A549 treated with AZD2906 at 1 μM for 4 hours (cell line): ENCODE data around the gene ADAMTSL2. TPM values are rescaled to one million over a fixed set of nuclear protein-coding genes. Genes with fewer than 3 reads are reported as not detected.

Experiments
- total RNA-seq: library from RNA; stranded (reverse); fragments of 200-300 nt; extraction: Qiagen RNA extraction; gene quantifications from 5 replicates; pipeline ENCODE4 v1.2.3, GENCODE V29; 2022

The ADAMTSL2 gene
- not detected in 5 replicates for total RNA-seq

DNA sequence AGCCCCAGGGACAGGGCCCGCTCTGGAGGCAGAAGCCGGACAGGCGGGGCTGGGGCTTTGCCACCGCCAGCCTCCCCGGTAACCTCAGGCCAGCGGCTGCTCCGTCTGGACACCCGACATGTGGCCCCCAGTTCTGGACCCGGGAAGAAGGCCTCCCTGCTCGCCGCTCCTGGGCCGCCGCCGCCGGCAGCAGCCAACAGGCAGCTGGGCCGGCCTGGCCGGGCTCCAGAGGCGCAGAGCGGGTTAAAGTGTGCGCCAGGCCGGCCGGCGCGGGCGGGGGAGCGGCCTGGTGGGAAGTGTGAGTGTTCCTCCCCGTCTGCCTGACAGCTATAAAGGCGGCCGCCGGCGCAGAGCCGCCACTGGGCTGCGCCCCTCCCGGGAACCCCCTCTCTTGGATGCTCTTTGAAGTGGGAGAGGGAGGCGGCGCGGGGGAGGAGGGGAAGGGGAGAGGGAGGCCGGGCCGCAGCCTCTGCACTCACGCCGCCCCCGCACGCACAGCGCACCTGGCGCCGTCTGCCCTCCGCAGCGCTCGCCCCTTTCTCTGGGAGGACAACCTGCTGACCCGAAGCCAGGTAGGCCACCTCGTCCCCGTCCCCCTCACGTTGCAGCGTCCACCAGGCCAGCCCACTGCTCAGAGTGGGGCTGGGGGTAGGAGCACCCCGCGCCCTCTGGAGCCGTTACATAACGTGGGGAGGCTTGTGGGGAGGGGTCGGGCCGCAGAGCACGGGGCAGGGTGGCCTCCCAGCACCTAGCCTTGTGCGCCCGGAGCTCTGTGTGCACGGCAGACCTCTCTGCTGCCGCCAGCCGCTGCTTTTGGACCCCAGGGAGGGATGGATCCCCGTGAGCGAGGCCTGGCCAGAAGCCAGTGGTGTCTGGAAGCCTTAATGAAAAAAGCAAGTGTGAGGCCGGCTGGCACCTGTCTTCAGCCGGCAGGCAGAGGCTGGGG lies at the start of gene ADAMTSL2:
Gene ADAMTSL2 (plus strand): TSS at position 359 of the 946 bp plus-strand sequence. CDS start 2,009 bp downstream, outside the sequence.

DNA sequence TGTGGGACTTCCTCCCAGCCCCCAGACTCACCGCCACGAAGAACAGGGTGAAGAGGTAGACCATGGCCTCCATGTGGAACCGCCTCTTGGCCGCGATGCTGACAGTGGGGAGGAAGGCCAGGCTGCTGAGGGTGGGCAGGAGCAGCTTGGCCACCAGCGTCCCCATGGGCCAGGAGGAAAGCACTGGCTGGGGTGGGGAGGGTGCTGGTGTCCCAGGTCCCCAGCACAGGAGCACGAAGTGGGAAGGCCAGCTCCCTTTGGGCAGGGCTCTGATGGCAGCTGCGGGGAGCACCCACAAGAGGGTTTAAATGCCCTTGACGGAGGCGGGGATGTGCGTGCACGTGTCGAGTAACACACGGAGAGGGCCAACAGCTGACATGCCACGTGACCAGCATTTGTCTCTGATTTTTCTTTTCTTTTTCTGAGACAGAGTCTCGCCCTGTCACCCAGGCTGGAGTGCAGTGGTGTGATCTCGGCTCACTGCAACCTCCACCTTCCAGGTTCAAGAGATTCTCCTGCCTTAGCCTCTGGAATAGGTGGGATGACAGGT lies 9.8 kb upstream of the ADAMTSL2 start, which contains the start of gene MYMK:
Gene MYMK (minus strand): TSS at position 281 of the 550 bp plus-strand sequence. CDS start 115 bp downstream, at position 166.

DNA sequence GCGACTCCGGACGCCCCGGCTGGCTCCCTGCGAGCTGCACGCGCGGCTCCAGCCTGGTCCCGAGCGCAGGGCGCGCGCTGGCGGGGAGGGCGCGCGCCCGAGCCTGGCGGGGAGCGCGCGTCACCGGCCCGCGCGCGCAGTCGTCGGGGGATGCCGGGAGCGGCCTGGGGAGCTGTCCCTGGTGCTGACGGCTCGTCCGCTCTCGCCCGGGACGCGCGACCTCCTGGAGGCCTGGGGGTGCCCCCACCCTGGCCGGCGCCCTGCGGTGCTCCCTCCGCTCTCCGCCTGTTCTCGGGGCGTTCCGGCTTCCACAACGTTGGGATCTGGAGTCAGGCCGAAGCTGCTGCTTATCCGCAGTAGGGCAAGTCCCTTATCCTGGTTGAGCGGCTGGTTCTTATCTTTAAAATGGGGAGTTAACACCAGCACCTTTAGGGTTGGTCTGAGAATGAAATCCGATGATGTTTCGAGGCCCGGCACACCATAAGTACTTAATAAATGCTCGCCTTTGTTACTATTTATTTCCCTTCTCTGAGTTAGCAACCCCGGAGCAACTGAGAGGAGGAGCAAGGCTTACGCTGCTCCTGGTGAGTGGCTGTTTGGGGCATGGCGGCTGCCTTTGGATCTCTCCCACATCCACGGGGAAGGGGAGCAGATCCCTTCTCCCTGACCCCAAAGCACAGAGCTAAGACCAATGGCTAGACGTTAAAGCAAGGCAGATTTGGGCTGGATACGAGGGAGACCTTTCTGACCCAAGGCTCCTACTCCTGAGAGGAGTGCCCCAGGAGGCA lies 75.0 kb downstream of the ADAMTSL2 start, which contains the start of gene FAM163B:
Gene FAM163B (minus strand): TSS at position 79 of the 788 bp plus-strand sequence. CDS start 29,166 bp downstream, outside the sequence.

Other genes starting within 250 kb of the ADAMTSL2 start
- gene SURF6, start 198.5 kb upstream of the ADAMTSL2 start, total RNA-seq = 22.3 to 28.8 TPM (median 25.0 TPM) in 5 replicates
- 23.5 to 32.2 TPM (median 30.0 TPM) in 5 replicates for gene MED22, start 186.6 kb upstream of the ADAMTSL2 start, total RNA-seq
- 3,317 to 3,500 TPM (median 3,431 TPM) in 5 replicates for gene RPL7A, start 186.5 kb upstream of the ADAMTSL2 start, total RNA-seq
- gene SURF1, start 178.2 kb upstream of the ADAMTSL2 start, total RNA-seq = 36.2 to 49.2 TPM (median 42.8 TPM) in 5 replicates
- gene SURF2, start 178.2 kb upstream of the ADAMTSL2 start, total RNA-seq = 37.8 to 53.4 TPM (median 45.4 TPM) in 5 replicates
- 187 to 197 TPM (median 194 TPM) in 5 replicates for gene SURF4, start 158.6 kb upstream of the ADAMTSL2 start, total RNA-seq
- gene STKLD1, start 158.3 kb upstream of the ADAMTSL2 start, total RNA-seq = 0.50 to 0.92 TPM (median 0.64 TPM) in 5 replicates
- gene REXO4, start 116.7 kb upstream of the ADAMTSL2 start, total RNA-seq = 29.2 to 36.5 TPM (median 33.6 TPM) in 5 replicates
- gene ADAMTS13, start 112.3 kb upstream of the ADAMTSL2 start, total RNA-seq = 0.31 to 0.63 TPM (median 0.60 TPM) in 5 replicates
- gene CACFD1, start 74.7 kb upstream of the ADAMTSL2 start, total RNA-seq = 4.2 to 5.3 TPM (median 4.5 TPM) in 5 replicates
- gene SLC2A6, start 55.6 kb upstream of the ADAMTSL2 start, total RNA-seq = 17.1 to 21.5 TPM (median 19.5 TPM) in 5 replicates
- not detected in 5 replicates for gene MYMK, start 9.7 kb upstream of the ADAMTSL2 start, total RNA-seq
- not detected in 5 replicates for gene FAM163B, start 74.7 kb downstream of the ADAMTSL2 start, total RNA-seq
- not detected in 5 replicates for gene DBH, start 101.7 kb downstream of the ADAMTSL2 start, total RNA-seq
- 0.02 to 0.34 TPM (median 0.08 TPM) in 5 replicates for gene SARDH, start 203.6 kb downstream of the ADAMTSL2 start, total RNA-seq